ENCODE data around the gene ABCA3.
A peak's percentile ranks its signal among the peaks of the same experiment; 100 is the strongest.

ABCA3 gene

GRCh38 chr16:2308089-2308962 is 32.2 kb downstream of the ABCA3 start:
- DNase-seq, result no peak

DNA sequence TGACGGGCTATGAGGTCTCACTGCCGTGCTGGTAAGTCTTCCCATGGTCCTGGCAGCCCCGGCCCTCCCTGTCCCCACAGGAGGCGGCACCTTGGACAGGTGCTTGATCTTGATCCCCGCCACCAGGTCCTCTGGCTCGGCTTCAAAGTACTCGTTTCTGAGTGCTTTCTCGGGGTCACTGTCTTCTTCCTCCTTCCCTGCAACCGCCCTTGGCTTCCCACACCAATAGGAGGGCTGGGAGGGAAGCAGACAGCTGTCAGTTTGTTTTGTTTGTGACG is 40.7 kb downstream of the ABCA3 start:
- DNase-seq, result no peak

GRCh38 chr16:2299121-2299914 is 41.2 kb downstream of the ABCA3 start:
- no peak for DNase-seq

DNA sequence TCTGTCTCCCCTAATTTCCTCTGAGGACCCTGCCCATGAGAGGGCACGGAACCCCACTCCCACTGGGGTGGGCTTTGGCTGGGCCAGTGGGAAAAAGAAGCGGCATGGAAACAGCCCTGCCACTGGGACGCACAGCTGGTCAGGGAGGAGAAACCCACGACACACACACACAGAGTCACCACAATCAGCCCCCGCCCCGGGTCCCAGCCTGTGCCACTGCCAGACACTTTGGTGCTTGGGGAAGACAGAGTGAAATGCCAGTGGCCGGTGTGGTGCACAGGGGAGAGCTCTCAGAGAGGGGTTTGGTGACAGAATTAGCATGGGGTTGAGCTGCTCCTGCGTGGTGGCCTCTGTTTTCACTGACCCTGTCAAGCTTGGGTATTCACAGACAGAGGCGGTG is 41.9 kb downstream of the ABCA3 start:
- no peak for DNase-seq

DNA sequence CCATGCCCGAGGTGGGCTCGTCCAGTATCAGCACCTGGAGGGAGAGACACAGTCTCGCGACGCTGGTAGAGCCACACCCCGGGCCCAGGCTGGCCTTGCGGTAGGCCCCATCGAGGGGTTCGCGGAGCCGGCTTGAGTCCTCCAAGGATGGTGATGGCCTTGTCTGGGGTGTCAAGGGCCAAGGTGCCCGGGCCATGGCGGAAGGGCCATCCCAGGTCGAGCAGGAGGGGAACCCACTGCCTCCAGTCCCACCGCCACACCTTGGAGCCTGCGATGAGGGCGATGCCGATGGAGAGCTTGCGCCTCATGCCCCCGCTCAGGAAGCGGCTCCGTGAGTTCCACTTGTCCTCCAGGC is 43.0 kb downstream of the ABCA3 start:
- no peak for DNase-seq

DNA sequence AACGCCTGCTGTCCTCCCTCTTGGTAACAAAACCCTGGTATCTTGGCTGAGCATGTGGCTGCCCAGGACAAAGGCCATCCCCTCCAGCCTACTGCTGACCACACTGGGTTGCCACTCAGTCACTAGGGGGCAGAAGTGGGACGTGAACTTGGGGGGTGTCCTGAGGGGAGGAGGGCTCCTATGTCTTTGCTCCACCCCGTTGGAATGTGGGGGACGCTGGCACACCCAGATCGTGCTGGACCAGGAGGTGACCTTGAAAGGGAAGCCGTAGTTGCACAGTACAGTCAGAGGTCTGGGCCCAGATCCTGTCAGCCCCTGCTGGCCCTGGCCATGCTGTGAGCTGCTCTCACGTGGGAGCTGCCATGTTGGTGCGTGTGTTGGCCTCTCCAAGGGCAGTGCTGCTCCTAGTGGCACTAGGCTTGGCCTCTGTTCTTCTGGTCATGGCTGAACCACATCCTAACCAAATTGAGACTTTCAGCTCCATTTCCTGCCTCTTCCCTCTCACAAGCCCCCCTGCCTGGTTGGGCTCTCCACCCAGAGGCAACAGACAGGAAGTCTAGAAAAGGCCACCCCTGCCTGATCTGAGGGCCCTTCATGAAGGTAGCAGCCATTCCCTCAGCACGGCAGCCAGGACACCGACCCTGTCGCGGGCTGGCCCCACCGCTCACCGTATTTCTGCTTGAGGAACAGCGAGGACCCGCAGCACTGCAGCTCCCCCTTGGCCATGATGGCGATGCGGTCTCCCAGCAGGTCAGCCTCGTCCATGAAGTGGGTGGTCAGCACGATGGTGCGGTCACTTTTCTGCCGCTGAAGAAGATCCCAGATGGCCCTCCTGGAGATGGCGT is 43.6 kb downstream of the ABCA3 start:
- peak; percentile 8 for DNase-seq

DNA sequence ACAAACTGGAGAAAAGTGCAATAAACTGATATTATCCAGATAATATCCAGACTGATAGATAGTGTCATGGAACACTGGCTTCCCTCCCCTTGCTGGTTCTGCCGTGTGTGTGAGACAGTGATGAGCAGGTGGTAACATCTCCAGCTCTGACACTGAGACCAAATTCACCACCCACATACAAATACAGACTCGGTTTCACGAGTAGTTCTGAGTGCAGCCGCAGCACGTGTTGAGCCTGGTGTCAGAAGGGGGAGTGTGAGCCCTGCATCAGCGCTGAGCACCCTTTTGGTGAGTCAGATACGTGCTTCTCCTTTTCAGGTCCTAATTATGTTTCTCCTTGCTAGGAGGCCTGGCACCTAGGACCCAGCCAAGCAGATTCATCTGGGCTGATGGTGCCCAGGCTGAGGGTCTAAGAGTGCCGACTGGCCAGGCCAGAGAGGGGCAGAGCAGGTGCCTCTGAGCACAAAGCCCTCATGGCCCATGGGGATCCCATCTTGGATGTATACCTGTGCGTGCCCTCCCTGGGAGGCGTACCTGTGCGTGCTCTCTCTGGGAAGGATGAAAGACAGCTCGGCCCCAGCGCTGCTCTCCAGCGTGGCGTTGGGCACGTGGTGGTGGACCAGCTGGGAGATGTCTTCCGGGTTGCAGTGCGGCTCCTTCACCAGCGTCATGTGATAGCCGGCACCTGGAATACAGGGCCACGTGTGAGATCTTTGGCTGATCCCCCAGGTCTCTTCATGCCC is 45.3 kb downstream of the ABCA3 start:
- DNase-seq, result no peak

- DNase-seq, result no peak
These were observed 48.3 kb downstream of the ABCA3 start for GRCh38 chr16:2292221-2292620.

DNA sequence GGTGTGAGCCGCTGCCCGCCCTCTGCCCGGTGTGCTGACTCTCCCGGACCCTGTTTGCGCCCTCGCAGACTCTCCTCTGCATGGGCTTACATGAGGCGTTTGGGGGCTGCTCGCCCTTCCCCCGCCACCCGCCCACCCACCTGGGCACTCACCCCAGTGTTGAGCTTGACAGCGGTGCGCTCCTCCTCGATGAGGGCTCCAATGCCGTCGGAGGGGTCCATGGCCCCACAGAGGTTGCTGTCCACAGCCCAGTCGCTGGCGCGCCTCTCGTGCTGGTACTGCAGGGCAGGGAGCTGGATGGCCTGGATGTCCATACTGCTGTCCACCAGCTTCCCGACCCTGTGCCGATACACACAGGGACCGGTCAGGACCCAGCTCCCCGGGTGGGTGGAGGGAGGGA is 51.2 kb downstream of the ABCA3 start:
- DNase-seq, result no peak

DNA sequence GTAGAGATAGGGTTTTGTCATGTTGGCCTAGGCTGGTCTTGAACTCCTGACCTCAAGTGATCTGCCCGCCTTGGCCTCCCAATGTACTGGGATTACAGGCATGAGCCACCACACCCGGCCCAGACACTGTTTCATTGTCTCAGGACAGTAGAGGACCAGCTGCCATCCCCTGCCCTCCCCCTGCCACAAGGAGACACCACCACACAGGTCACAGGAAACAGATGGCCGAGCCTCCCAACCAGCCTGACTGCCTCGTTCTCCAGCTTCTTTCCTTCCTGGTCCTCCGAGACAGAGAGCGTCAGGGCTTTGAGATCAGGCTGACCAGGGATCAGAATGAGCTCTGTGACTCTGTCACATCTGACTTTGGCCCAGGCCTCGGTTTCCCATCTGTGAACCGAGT is 51.8 kb downstream of the ABCA3 start:
- no peak for DNase-seq

DNA sequence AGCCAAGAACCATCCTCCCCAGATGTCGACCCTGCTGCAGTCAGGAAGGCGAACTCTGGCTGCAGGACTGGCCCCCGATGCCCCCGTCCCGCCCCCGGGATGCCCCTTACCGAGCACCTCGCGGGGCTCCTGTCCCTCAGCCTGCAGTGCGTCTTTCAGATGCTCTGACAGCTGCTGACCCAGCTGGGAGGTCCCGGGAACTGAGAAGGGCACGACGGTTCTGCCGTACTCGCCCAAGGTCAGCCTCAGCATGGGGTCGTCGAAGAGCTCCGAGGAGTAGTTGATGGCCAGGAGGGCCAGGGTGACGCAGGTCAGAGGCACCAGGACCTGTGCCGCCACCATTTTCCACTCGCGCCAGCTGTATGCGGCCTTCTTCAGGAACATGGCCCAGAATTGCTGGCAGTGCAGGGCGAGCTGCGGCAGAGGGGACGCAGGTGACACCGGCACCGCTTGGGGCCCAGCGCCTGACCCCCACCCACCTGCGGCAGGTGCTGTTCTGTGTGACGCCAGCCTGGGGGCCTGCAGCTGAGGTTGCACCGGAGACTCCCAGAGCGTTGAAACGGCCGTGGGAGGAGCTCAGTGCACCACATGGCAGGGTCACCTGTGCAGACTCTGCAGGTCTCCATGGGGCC is 52.5 kb downstream of the ABCA3 start:
- DNase-seq, result no peak

- DNase-seq, result no peak
These were observed 54.0 kb downstream of the ABCA3 start for GRCh38 chr16:2286550-2286949.

GRCh38 chr16:2285731-2286191 is 54.8 kb downstream of the ABCA3 start:
- no peak for DNase-seq

DNA sequence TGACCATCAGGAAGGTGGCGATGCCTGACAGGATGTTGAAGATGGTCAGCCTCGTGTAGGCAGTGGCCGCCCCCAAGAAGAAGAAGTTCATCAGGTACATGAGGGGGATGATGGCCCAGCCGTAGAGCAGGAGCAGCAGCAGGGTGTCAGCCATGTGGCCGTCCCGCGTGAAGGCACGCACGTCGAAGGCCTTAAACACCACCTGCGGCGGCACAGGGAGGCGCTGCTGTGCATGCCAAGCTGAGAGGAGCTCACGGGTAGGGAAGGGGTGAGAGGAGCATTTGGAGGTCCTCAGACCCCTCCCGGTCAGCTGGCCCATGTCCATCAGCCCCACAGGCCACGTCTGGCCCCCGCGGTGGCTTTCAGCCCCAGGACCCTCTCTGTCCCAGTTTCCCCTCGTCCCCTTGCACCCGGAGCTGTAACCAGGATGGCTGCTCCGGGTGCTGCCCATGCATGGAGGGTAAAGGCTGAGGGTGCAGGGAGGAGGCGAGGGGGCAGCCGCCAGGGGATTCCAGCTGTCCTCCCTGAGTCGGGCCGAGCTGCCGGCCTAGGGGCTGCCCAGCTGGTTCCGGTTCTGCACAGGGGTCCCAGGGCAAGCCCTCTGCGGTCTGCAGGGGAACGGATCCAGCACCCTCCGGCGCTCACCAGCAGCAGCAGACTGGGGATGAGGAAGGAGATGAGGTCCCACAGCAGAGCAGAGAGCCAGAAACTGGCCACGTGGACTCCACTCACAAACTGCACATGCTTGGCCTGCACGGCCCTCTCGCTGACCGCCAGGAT is 55.5 kb downstream of the ABCA3 start:
- no peak for DNase-seq

- DNase-seq, result no peak
These were observed 56.3 kb downstream of the ABCA3 start for GRCh38 chr16:2284001-2284770.

GRCh38 chr16:2282866-2283555 is 57.5 kb downstream of the ABCA3 start:
- no peak for DNase-seq

- no peak for DNase-seq
These were observed 58.3 kb downstream of the ABCA3 start for GRCh38 chr16:2282262-2282661.

DNA sequence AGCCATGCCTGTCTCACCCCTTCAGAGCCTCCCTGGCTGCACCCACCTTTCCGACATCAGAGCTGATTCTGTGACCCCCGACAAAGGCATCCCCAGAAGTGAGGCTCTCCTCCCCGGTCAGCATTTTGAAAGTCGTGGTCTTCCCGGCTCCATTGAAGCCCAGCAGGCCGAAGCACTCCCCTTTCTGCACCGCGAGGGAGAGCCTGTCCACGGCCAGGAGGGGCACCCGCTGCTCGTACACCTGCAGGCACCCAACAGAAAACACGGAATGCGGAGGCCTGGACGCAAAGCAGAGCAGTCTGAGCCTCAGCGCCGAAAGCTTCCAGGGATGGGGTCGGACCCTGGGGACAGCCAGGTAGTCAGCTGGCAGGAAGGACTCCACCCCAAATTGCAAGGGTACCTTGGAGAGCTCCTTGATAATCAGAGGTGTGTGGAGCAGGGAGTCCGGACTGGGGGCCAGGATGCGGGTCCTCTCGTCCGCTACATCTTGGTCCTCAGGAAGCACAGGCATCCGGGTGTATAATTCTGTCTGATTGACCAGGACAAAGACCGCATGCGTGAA is 59.5 kb downstream of the ABCA3 start:
- no peak for DNase-seq

- DNase-seq, result no peak
These were observed 60.1 kb downstream of the ABCA3 start for GRCh38 chr16:2280461-2280860.

Data from CD4-positive, alpha-beta T cell treated with Interleukin-17A for 4 hours (primary cell).